Measurements from ENCODE around the gene BMS1. TPM values are rescaled to one million over a fixed set of nuclear protein-coding genes. Genes with fewer than 3 reads are reported as not detected.

Gene BMS1
- total RNA-seq, 4 donors from 2014 or later = 11.0 to 15.5 (median 13.2) TPM

DNA sequence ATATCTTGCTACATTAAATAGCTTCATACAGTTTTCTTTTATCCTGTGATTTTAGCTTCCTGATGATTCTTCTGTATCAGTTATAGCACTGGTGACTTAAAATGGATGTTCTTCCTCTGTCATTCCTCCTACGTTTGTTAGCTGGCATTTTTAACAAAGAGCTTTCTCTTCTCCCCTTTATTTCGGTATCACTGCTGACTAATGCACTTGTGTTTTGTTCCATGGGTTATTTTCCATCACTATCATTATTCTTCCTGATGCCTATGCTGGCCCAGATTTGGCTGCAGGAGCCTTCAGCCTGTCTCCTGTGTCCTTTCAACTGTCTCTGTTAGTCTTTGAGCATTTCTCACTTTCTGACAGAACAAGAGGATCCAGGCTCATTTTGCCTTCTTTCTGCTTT, 13.1 kb downstream of the BMS1 start:
- TF ChIP-seq, protein P1, sequence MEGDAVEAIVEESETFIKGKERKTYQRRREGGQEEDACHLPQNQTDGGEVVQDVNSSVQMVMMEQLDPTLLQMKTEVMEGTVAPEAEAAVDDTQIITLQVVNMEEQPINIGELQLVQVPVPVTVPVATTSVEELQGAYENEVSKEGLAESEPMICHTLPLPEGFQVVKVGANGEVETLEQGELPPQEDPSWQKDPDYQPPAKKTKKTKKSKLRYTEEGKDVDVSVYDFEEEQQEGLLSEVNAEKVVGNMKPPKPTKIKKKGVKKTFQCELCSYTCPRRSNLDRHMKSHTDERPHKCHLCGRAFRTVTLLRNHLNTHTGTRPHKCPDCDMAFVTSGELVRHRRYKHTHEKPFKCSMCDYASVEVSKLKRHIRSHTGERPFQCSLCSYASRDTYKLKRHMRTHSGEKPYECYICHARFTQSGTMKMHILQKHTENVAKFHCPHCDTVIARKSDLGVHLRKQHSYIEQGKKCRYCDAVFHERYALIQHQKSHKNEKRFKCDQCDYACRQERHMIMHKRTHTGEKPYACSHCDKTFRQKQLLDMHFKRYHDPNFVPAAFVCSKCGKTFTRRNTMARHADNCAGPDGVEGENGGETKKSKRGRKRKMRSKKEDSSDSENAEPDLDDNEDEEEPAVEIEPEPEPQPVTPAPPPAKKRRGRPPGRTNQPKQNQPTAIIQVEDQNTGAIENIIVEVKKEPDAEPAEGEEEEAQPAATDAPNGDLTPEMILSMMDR (IDR thresholded peaks at IDR 0.05; ENCODE audit: low read depth) = no peak

DNA sequence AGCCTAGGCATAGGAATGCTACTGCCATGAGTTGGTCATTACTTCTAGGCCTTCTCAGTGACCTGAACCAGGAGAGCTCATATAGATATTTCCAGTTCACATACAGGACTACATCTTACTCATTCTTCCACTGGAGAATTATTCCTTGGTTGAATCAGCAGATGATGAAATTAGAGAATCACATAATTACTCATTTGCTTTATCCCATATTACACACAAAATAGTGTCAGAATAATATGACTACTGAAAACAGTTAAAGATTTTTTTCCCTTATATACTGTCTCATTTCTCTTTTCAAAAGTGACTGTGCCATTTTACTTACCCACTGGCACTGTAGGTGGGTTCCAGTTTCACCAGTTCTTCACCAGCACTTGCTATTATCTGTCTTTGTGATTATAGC, 18.5 kb downstream of the BMS1 start:
- TF ChIP-seq, protein P1 (IDR thresholded peaks at IDR 0.05; ENCODE audit: low read depth) = no peak

DNA sequence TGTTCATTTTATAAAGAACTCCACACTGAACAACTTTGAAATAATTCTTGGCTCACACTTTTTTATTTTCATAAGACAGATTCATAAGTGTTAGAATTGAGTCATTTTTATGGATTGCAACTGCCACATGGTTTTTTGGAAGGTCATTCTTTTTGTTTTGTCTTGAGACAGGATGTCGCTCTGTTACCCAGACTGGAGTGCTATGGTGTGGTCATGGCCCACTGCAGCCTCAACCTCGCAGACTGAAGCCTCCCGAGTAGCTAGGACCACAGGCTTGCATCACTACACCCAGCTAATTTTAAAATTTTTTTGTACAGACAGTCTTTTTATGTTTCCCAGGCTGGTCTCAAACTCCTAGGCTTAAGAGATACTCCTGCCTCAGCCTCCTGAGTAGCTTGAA, 20.3 kb downstream of the BMS1 start:
- TF ChIP-seq, protein P1 (IDR thresholded peaks at IDR 0.05; ENCODE audit: low read depth) = no peak

DNA sequence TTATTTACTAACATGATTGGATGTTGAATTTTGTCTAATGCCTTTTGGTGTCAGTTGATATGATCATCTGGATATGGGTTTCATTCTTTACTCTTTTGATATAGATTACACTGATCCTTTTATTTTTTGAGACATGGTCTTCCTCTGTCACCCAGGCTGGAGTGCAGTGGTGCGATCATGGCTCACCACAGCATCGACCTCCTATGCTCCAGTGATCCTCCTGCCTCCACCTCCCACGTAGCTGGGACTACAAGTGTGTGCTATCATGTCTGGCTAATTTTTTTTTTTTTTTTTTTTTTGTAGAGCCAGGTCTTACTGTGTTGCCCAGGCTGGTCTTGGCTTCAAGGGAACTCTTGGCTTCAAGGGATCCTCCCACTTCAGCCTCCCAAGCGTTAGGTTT, 27.1 kb downstream of the BMS1 start:
- TF ChIP-seq, protein P1 (IDR thresholded peaks at IDR 0.05; ENCODE audit: low read depth) = no peak

DNA sequence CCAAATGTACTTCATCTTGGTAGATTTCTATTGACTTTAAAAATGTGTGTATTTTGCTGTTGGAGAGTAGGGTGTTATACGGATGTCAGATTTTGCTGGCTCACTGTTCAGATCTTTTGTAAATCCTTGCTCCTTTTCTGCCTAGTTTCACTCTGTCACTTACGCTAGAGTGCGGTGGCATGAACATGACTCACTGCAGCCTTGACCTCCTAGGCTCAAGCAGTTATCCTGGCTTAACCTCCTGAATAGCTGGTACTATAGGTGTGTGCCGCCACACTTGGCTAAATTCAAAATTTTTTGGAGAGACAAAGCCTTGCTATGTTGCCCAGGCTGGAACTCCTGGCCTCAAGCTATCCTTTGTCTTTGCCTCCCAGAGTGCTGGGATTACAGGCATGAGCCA, 29.4 kb downstream of the BMS1 start:
- TF ChIP-seq, protein P1 (IDR thresholded peaks at IDR 0.05; ENCODE audit: low read depth) = no peak

DNA sequence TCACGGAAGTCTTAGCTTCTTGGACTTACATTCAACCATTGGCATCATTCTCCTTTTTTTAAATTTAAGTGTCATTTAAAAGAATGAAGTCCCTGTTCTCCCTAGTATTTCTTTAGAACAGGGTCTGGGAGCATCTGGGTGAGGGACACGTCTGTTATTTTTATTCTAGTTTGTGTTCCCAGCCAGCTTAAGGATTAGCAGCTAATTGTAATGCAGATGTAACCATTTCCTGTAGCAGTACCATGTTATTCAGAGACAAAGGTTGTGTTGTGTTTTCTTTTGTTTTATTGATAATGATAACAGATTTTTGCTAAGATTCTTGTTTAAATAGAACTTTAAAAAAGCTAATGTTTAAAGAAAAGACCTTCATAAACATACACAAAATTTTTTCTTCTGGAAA, 34.3 kb downstream of the BMS1 start:
- TF ChIP-seq, protein P1 (IDR thresholded peaks at IDR 0.05; ENCODE audit: low read depth) = no peak

DNA sequence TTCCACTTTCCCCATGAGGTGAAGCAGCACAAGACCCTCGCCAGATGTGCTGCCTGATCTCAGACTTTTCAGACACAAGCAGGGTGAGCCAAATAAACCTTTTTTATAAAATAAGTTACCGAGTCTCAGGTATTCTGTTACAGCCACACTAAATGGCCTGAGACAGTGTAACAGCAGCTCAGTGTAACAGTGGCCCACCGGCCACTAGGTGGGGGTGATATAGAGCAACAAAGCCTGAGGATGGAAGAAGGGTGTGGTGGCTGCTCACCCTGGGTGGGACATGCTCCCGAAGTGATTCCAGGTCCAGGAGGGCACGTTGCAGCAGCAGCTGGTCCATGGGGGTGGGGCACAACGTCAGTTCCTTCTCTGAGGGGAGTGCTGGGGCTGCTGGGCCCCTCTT, 44.6 kb downstream of the BMS1 start:
- TF ChIP-seq, protein P1 (IDR thresholded peaks at IDR 0.05; ENCODE audit: low read depth) = no peak
